IMR-90 (cell line): ENCODE data around the gene HTT.

Source experiments
- CTCF ChIP-seq: conservative IDR thresholded peaks from 2 replicates; pipeline ENCODE4 v1.5.1; 2012; ENCODE audit warnings: mild to moderate bottlenecking, low read depth, low read length, improper control_type of control experiment
- MAFK ChIP-seq: IDR thresholded peaks from 2 replicates; pipeline ENCODE4 v1.6.1; 2012; ENCODE audit warnings: low read depth, low read length, improper control_type of control experiment
- MAZ ChIP-seq: IDR thresholded peaks from 2 replicates; pipeline ENCODE4 v1.6.1; 2012; ENCODE audit warnings: low read depth, mild to moderate bottlenecking, low read length, improper control_type of control experiment, moderate library complexity, borderline replicate concordance
- POLR2A ChIP-seq: IDR thresholded peaks from 2 replicates; pipeline ENCODE4 v1.6.1; 2012; ENCODE audit warnings: mild to moderate bottlenecking, low read depth, low read length
- RFX5 ChIP-seq: IDR thresholded peaks from 2 replicates; pipeline ENCODE4 v1.8.0; 2012; ENCODE audit warnings: low read depth, mild to moderate bottlenecking, low read length, moderate library complexity

- TF ChIP-seq CTCF (no peak), POLR2A (no peak), MAZ (no peak), RFX5 (no peak), MAFK (no peak)
Observed at GRCh38 chr4:3127112-3127511, 52.6 kb downstream of the HTT start.
